DND-41 (cell line): ENCODE data around the gene RFC5.

ENCODE experiments used
- EZH2 ChIP-seq: IDR thresholded peaks from 3 replicates; pipeline ENCODE4 v1.6.1; 2012; ENCODE audit warnings: borderline replicate concordance, low read depth, mild to moderate bottlenecking, moderate library complexity, low read length, inconsistent platforms; ENCODE audit not compliant: severe bottlenecking
- TF ChIP-seq, protein P1 (sequence below): IDR thresholded peaks from 2 replicates; pipeline ENCODE4 v1.5.1; 2012; ENCODE audit warnings: borderline replicate concordance, low read length, moderate library complexity, mild to moderate bottlenecking; ENCODE audit not compliant: poor library complexity, severe bottlenecking; ENCODE audit errors: extremely low read depth

DNA sequence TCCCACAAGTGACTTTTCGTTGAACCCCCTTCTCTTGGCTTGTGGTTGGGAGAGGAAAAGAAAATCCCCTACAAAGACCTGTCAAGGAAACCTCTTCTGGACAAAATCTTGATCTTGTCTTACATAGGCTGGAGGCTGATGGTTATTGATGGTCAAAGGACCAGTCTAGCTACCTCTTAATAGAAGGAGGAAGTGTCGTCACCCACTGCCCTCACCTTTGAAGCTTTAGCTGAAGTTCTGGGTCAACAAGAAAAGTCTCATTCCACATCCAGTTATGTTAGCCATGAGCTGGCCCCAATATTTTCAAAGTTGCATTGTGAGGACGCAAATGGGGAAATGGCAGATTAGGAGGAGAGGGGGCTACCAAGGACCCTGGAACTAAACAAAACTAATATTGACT lies 41.5 kb upstream of the RFC5 start:
- TF ChIP-seq, protein P1, sequence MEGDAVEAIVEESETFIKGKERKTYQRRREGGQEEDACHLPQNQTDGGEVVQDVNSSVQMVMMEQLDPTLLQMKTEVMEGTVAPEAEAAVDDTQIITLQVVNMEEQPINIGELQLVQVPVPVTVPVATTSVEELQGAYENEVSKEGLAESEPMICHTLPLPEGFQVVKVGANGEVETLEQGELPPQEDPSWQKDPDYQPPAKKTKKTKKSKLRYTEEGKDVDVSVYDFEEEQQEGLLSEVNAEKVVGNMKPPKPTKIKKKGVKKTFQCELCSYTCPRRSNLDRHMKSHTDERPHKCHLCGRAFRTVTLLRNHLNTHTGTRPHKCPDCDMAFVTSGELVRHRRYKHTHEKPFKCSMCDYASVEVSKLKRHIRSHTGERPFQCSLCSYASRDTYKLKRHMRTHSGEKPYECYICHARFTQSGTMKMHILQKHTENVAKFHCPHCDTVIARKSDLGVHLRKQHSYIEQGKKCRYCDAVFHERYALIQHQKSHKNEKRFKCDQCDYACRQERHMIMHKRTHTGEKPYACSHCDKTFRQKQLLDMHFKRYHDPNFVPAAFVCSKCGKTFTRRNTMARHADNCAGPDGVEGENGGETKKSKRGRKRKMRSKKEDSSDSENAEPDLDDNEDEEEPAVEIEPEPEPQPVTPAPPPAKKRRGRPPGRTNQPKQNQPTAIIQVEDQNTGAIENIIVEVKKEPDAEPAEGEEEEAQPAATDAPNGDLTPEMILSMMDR, result no peak
- TF ChIP-seq EZH2, result no peak
